Measurements from ENCODE around the gene PRKAG2.
"Not testable (repeated sequence)": the region's sequence is repeated elsewhere in the genome, so short reads cannot be mapped to it uniquely, and the experiment has no call there.

Gene PRKAG2

GRCh38 chr7:151829707-151830106 lies 47.2 kb downstream of the PRKAG2 start:
- H3K4me1 ChIP-seq (ENCODE audit: control insufficient read depth, low read length) = no peaks in the 10 kb centered on the region

GRCh38 chr7:151827620-151828019 lies 49.3 kb downstream of the PRKAG2 start:
- Histone ChIP-seq H3K4me1 (ENCODE audit: control insufficient read depth, low read length) (no peaks in the 10 kb centered on the region), H3K4me3 (ENCODE audit: low read length) (no peak overlapping the region), H3K4me2 (ENCODE audit: low read length) (no peak overlapping the region), H3K9me3 (ENCODE audit: control insufficient read depth, insufficient read depth, low read length) (no peaks in the 10 kb centered on the region), H3K79me2 (ENCODE audit: control insufficient read depth, low read length) (no peaks in the 10 kb centered on the region), H3K9me2 (replicated peaks; ENCODE audit: control insufficient read depth, low read length) (no peaks in the 10 kb centered on the region), H3K27me3 (ENCODE audit: control insufficient read depth, low read length) (peaks cover 13% of the 10 kb centered on the region), H4K20me1 (ENCODE audit: control insufficient read depth, insufficient read depth, low read depth, low read length) (no peaks in the 10 kb centered on the region), H3K27ac (ENCODE audit: low read depth, low read length) (no peak overlapping the region), H3K36me3 (ENCODE audit: control insufficient read depth, low read length) (no peaks in the 10 kb centered on the region), H3F3A (ENCODE audit: control insufficient read depth, insufficient read depth) (no peaks in the 10 kb centered on the region)
- TF ChIP-seq EZH2phosphoT487 (IDR thresholded peaks at IDR 0.05; ENCODE audit: borderline replicate concordance, low read length) = no peak
- TF ChIP-seq, protein P1, sequence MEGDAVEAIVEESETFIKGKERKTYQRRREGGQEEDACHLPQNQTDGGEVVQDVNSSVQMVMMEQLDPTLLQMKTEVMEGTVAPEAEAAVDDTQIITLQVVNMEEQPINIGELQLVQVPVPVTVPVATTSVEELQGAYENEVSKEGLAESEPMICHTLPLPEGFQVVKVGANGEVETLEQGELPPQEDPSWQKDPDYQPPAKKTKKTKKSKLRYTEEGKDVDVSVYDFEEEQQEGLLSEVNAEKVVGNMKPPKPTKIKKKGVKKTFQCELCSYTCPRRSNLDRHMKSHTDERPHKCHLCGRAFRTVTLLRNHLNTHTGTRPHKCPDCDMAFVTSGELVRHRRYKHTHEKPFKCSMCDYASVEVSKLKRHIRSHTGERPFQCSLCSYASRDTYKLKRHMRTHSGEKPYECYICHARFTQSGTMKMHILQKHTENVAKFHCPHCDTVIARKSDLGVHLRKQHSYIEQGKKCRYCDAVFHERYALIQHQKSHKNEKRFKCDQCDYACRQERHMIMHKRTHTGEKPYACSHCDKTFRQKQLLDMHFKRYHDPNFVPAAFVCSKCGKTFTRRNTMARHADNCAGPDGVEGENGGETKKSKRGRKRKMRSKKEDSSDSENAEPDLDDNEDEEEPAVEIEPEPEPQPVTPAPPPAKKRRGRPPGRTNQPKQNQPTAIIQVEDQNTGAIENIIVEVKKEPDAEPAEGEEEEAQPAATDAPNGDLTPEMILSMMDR (IDR thresholded peaks at IDR 0.05; ENCODE audit: low read depth, low read length, poor library complexity, severe bottlenecking) = no peak

More at GRCh38 chr7:151829707-151830106, 47.2 kb downstream of the PRKAG2 start:
- Histone ChIP-seq H3K36me3 (ENCODE audit: control insufficient read depth, low read length) (no peaks in the 10 kb centered on the region), H3K9me3 (ENCODE audit: control insufficient read depth, insufficient read depth, low read length) (no peaks in the 10 kb centered on the region), H3K4me2 (ENCODE audit: low read length) (no peak overlapping the region), H3K9me2 (replicated peaks; ENCODE audit: control insufficient read depth, low read length) (no peaks in the 10 kb centered on the region), H4K20me1 (ENCODE audit: control insufficient read depth, insufficient read depth, low read depth, low read length) (no peaks in the 10 kb centered on the region), H3F3A (ENCODE audit: control insufficient read depth, insufficient read depth) (no peaks in the 10 kb centered on the region), H3K27me3 (ENCODE audit: control insufficient read depth, low read length) (peaks cover 13% of the 10 kb centered on the region), H3K79me2 (ENCODE audit: control insufficient read depth, low read length) (no peaks in the 10 kb centered on the region), H3K4me3 (ENCODE audit: low read length) (no peak overlapping the region), H3K27ac (ENCODE audit: low read depth, low read length) (no peak overlapping the region)
- TF ChIP-seq EZH2phosphoT487 (IDR thresholded peaks at IDR 0.05; ENCODE audit: borderline replicate concordance, low read length) = no peak
- TF ChIP-seq, protein P1 (IDR thresholded peaks at IDR 0.05; ENCODE audit: low read depth, low read length, poor library complexity, severe bottlenecking) = no peak

- not testable (repeated sequence) for H3K4me1 ChIP-seq (ENCODE audit: control insufficient read depth, low read length); H3K9me2 ChIP-seq (replicated peaks; ENCODE audit: control insufficient read depth, low read length); H4K20me1 ChIP-seq (ENCODE audit: control insufficient read depth, insufficient read depth, low read depth, low read length); H3K9me3 ChIP-seq (ENCODE audit: control insufficient read depth, insufficient read depth, low read length); H3K27ac ChIP-seq (ENCODE audit: low read depth, low read length); H3K4me3 ChIP-seq (ENCODE audit: low read length); H3F3A ChIP-seq (ENCODE audit: control insufficient read depth, insufficient read depth); H3K36me3 ChIP-seq (ENCODE audit: control insufficient read depth, low read length); H3K79me2 ChIP-seq (ENCODE audit: control insufficient read depth, low read length); H3K4me2 ChIP-seq (ENCODE audit: low read length)
- peaks cover 13% of the 10 kb centered on the region for H3K27me3 ChIP-seq (ENCODE audit: control insufficient read depth, low read length)
These were observed 50.6 kb downstream of the PRKAG2 start for GRCh38 chr7:151826316-151826715.

DNA sequence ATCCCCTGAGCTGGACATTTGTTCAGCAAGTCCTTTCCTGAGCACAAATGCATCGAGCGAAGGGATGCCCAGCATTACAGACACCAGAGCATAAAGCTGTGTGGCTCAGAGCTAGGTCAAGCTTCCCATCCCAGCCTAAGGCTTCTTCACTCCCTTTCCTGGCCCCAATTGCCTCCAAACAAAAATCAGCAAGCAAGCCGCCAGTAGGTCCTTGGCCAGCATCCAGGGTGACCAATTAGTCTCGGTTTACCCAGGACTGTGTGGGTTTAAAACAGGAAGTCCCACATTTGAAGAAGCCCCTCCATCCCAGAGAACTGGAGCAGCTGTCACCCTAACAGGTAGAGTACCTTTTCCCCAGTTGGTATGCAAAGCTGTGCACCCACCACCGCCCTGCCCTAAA lies 51.2 kb downstream of the PRKAG2 start:
- Histone ChIP-seq H3K4me3 (ENCODE audit: low read length) (no peak overlapping the region), H3K9me3 (ENCODE audit: control insufficient read depth, insufficient read depth, low read length) (no peaks in the 10 kb centered on the region), H3K79me2 (ENCODE audit: control insufficient read depth, low read length) (no peaks in the 10 kb centered on the region), H3K36me3 (ENCODE audit: control insufficient read depth, low read length) (no peaks in the 10 kb centered on the region), H3K9me2 (replicated peaks; ENCODE audit: control insufficient read depth, low read length) (no peaks in the 10 kb centered on the region), H3K4me2 (ENCODE audit: low read length) (no peak overlapping the region), H3K4me1 (ENCODE audit: control insufficient read depth, low read length) (no peaks in the 10 kb centered on the region), H3K27me3 (ENCODE audit: control insufficient read depth, low read length) (peaks cover 13% of the 10 kb centered on the region), H3K27ac (ENCODE audit: low read depth, low read length) (no peak overlapping the region), H4K20me1 (ENCODE audit: control insufficient read depth, insufficient read depth, low read depth, low read length) (no peaks in the 10 kb centered on the region), H3F3A (ENCODE audit: control insufficient read depth, insufficient read depth) (no peaks in the 10 kb centered on the region)
- TF ChIP-seq, protein P1 (IDR thresholded peaks at IDR 0.05; ENCODE audit: low read depth, low read length, poor library complexity, severe bottlenecking) = no peak
- TF ChIP-seq EZH2phosphoT487 (IDR thresholded peaks at IDR 0.05; ENCODE audit: borderline replicate concordance, low read length) = no peak

Measured in DOHH2 (cell line).